ENCODE data around the gene UNK.

DNA sequence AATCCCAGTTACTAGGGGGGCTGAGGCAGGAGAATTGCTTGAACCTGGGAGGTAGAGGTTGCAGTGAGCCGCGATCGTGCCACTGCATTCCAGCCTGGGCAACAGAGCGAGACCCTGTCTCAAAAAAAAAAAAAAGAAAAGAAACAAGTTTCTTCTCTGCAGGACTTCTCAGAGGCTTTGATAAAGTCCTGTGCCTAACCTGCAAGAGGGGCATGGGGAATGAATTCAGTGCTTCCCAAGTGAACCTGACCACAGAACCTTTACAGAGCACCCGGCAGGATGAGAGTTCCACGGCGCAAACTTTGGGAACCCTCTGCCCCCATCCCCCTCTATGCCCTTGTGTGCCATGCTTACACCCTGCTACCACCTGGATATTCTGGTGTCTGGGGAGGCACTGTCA is 45.4 kb upstream of the UNK start:
- no peak for TF ChIP-seq CTCF (conservative IDR thresholded peaks at IDR 0.05 in 1 of 2, IDR thresholded peaks at IDR 0.05 in 1 of 2; ENCODE audit: low read depth in 1 of 2, low read length in 2 of 2)
- TF ChIP-seq EZH2 (IDR thresholded peaks at IDR 0.05; ENCODE audit: low read length, missing control alignments), result no peak
